ENCODE results near the gene SEPTIN5. TPM values are rescaled to one million over a fixed set of nuclear protein-coding genes. Genes with fewer than 3 reads are reported as not detected.

The SEPTIN5 gene
- total RNA-seq, 2 donors from 2014 or later: 47.7 to 147 TPM

- peak overlapping the region in 1 of 2 donors; percentile 5 for H3K27ac ChIP-seq
- TF ChIP-seq CTCF (IDR thresholded peaks at IDR 0.05): no peak
- no peaks in the 10 kb centered on the region for H3K36me3 ChIP-seq
- no peak for DNase-seq (ENCODE audit: low spot score)
- no peaks in the 10 kb centered on the region for H3K9me3 ChIP-seq
- no peak for ATAC-seq (ENCODE audit: insufficient number of reproducible peaks, low FRiP score, low read depth)
- peaks cover 0 to 3% of the 10 kb centered on the region in 2 donors for H3K4me1 ChIP-seq (ENCODE audit: control insufficient read depth in 1 of 2, low read depth in 2 of 2)
- peaks cover 7% of the 10 kb centered on the region for H3K27me3 ChIP-seq (replicated peaks; ENCODE audit: insufficient read depth)
- H3K4me3 ChIP-seq: peak overlapping the region; percentile 69
Measured at GRCh38 chr22:19762568-19763457, 48.5 kb downstream of the SEPTIN5 start.

GRCh38 chr22:19763458-19764298, 49.4 kb downstream of the SEPTIN5 start:
- Histone ChIP-seq H3K4me1 (ENCODE audit: control insufficient read depth in 1 of 2, low read depth in 2 of 2) (peaks cover 0 to 3% of the 10 kb centered on the region in 2 donors), H3K27me3 (replicated peaks; ENCODE audit: insufficient read depth) (peaks cover 7% of the 10 kb centered on the region), H3K27ac (no peak overlapping the region), H3K36me3 (no peaks in the 10 kb centered on the region), H3K4me3 (no peak overlapping the region), H3K9me3 (no peaks in the 10 kb centered on the region)
- ATAC-seq (ENCODE audit: insufficient number of reproducible peaks, low FRiP score, low read depth) (no peak), DNase-seq (ENCODE audit: low spot score) (no peak)
- no peak for TF ChIP-seq CTCF (IDR thresholded peaks at IDR 0.05)

- H3K4me1 ChIP-seq (ENCODE audit: control insufficient read depth in 1 of 2, low read depth in 2 of 2): peaks cover 0 to 3% of the 10 kb centered on the region in 2 donors
- no peak overlapping the region for H3K27ac ChIP-seq
- no peaks in the 10 kb centered on the region for H3K36me3 ChIP-seq
- H3K27me3 ChIP-seq (replicated peaks; ENCODE audit: insufficient read depth): peaks cover 7% of the 10 kb centered on the region
- DNase-seq (ENCODE audit: low spot score): no peak
- no peak for TF ChIP-seq CTCF (IDR thresholded peaks at IDR 0.05)
- no peak for ATAC-seq (ENCODE audit: insufficient number of reproducible peaks, low FRiP score, low read depth)
- no peak overlapping the region for H3K4me3 ChIP-seq
- H3K9me3 ChIP-seq: no peaks in the 10 kb centered on the region
Measured at GRCh38 chr22:19764299-19764593, 49.9 kb downstream of the SEPTIN5 start.

- H3K27ac ChIP-seq: no peak overlapping the region
- H3K27me3 ChIP-seq (replicated peaks; ENCODE audit: insufficient read depth): peaks cover 2% of the 10 kb centered on the region
- H3K4me3 ChIP-seq: peak overlapping the region; percentile 33
- H3K4me1 ChIP-seq (ENCODE audit: control insufficient read depth in 1 of 2, low read depth in 2 of 2): peaks cover 0 to 3% of the 10 kb centered on the region in 2 donors
- H3K36me3 ChIP-seq: no peaks in the 10 kb centered on the region
- DNase-seq (ENCODE audit: low spot score): no peak
- no peak for TF ChIP-seq CTCF (IDR thresholded peaks at IDR 0.05)
- no peak for ATAC-seq (ENCODE audit: insufficient number of reproducible peaks, low FRiP score, low read depth)
- no peaks in the 10 kb centered on the region for H3K9me3 ChIP-seq
Measured at GRCh38 chr22:19764636-19765476, 50.6 kb downstream of the SEPTIN5 start.

Measured in thoracic aorta (tissue), 2 donors.